ENCODE results near the gene NAE1.

The NAE1 gene

DNA sequence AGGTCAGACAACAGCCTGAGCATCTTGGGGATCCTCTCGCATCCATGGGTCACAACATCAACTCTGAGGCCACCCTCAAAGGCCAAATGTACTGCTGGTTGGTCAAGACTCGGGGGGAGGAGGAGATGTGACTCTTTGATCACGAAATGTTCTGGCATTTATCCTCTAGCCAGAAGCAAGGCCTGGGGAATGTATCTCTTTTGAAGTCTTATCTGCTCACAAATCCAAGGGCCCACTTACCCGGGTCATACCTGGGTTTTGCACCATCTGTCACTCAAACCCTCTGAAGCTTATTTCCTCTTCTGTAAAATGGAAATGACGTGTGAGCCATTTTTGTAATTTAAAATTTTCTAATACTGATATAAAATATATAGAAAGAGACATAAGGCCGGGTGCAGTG is 26.7 kb upstream of the NAE1 start:
- TF ChIP-seq, protein P1, sequence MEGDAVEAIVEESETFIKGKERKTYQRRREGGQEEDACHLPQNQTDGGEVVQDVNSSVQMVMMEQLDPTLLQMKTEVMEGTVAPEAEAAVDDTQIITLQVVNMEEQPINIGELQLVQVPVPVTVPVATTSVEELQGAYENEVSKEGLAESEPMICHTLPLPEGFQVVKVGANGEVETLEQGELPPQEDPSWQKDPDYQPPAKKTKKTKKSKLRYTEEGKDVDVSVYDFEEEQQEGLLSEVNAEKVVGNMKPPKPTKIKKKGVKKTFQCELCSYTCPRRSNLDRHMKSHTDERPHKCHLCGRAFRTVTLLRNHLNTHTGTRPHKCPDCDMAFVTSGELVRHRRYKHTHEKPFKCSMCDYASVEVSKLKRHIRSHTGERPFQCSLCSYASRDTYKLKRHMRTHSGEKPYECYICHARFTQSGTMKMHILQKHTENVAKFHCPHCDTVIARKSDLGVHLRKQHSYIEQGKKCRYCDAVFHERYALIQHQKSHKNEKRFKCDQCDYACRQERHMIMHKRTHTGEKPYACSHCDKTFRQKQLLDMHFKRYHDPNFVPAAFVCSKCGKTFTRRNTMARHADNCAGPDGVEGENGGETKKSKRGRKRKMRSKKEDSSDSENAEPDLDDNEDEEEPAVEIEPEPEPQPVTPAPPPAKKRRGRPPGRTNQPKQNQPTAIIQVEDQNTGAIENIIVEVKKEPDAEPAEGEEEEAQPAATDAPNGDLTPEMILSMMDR (IDR thresholded peaks at IDR 0.05; ENCODE audit: low read depth, low read length, missing control alignments): no peak
- in situ Hi-C loops (cut with HindIII; ENCODE audit: low sequenced_read_pairs): no loop called here

DNA sequence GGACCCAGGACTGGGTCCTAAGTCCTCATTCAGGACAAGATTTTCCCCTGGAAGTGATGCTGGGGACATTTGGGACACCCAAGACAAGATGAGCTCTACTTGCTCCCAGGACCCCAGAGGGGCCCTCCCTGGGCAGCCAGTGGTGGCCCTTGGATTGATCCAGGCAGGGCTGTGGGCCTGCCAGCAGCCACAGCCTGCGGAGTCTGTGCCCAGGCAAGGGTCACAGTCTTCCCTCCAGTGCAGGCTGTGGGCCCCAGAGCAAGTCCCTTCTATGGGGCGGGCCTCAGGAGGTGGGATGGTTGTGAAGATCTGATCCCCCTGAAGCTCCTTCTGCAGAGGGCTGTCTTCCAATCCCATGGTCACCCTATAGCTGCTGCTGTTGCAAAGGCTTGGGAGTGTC is 26.0 kb upstream of the NAE1 start:
- TF ChIP-seq, protein P1 (IDR thresholded peaks at IDR 0.05; ENCODE audit: low read depth, low read length, missing control alignments): no peak
- in situ Hi-C loops (cut with HindIII; ENCODE audit: low sequenced_read_pairs): no loop called here
- no peak overlapping the region for H3K4me3 ChIP-seq (ENCODE audit: low read depth, low read length)
- DNase-seq (ENCODE audit: low read depth): no peak

More for the DNA sequence above, 26.7 kb upstream of the NAE1 start:
- no peak overlapping the region for H3K4me3 ChIP-seq (ENCODE audit: low read depth, low read length)
- no peak for DNase-seq (ENCODE audit: low read depth)

GRCh38 chr16:66856184-66856730 is 25.5 kb upstream of the NAE1 start:
- DNase-seq (ENCODE audit: low read depth): no peak
- TF ChIP-seq, protein P1 (IDR thresholded peaks at IDR 0.05; ENCODE audit: low read depth, low read length, missing control alignments): no peak
- in situ Hi-C loops (cut with HindIII; ENCODE audit: low sequenced_read_pairs): no loop called here
- H3K4me3 ChIP-seq (ENCODE audit: low read depth, low read length): no peak overlapping the region

- TF ChIP-seq, protein P1 (IDR thresholded peaks at IDR 0.05; ENCODE audit: low read depth, low read length, missing control alignments): no peak
Observed at GRCh38 chr16:66853261-66854139, 22.7 kb upstream of the NAE1 start.

GRCh38 chr16:66851166-66851964 is 20.6 kb upstream of the NAE1 start:
- no peak for DNase-seq (ENCODE audit: low read depth)
- H3K4me3 ChIP-seq (ENCODE audit: low read depth, low read length): no peak overlapping the region
- TF ChIP-seq, protein P1 (IDR thresholded peaks at IDR 0.05; ENCODE audit: low read depth, low read length, missing control alignments): no peak
- in situ Hi-C loops (cut with HindIII; ENCODE audit: low sequenced_read_pairs): no loop called here

More at GRCh38 chr16:66853261-66854139, 22.7 kb upstream of the NAE1 start:
- H3K4me3 ChIP-seq (ENCODE audit: low read depth, low read length): no peak overlapping the region
- in situ Hi-C loops (cut with HindIII; ENCODE audit: low sequenced_read_pairs): no loop called here
- no peak for DNase-seq (ENCODE audit: low read depth)

GRCh38 chr16:66850115-66850815 is 19.5 kb upstream of the NAE1 start:
- TF ChIP-seq, protein P1 (IDR thresholded peaks at IDR 0.05; ENCODE audit: low read depth, low read length, missing control alignments): no peak
- in situ Hi-C loops (cut with HindIII; ENCODE audit: low sequenced_read_pairs): no loop called here
- H3K4me3 ChIP-seq (ENCODE audit: low read depth, low read length): no peak overlapping the region
- no peak for DNase-seq (ENCODE audit: low read depth)
